HepG2 (cell line): ENCODE data around the gene MYH10. TPM values are rescaled to one million over a fixed set of nuclear protein-coding genes. Genes with fewer than 3 reads are reported as not detected.

Source experiments
- ATAC-seq: fragments of 200-7000 bp; cut with Tn5 transposase; 3 replicates; pipeline ENCODE4 v1.9.1; 2020; ENCODE audit warnings: mild to moderate bottlenecking, moderate library complexity
- BruUV-seq: library from RNA; stranded (reverse); fragments of 400-500 nt; replicated peaks from 2 replicates; lab custom pipeline; 2021; lab: Mats Ljungman, UMichigan
- CTCF ChIA-PET: fragments of 300-600 bp; formaldehyde crosslinking; extraction: SDS; loops from one replicate; lab custom pipeline; 2021; ENCODE audit warnings: low total read pairs, inconsistent platforms, low intra/inter-chr PET ratio; lab: Yijun Ruan, JAX
- POLR2A ChIA-PET: fragments of 350-600 bp; sonication (Branson Sonifier 250); formaldehyde crosslinking; loops from one replicate; lab custom pipeline; 2020; ENCODE audit warnings: antibody characterized with exemption, inconsistent platforms; lab: Yijun Ruan, JAX
- DNase-seq: peaks from one replicate; pipeline ENCODE4 v3.0.0-alpha.2; 2015; ENCODE audit warnings: low spot score
- FAIRE-seq: peaks from 3 replicates; lab custom pipeline; 2011; peaks lifted over from hg19 to GRCh38; lab: Jason Lieb, UNC
- H2AFZ ChIP-seq: one replicate; pipeline ENCODE4 v1.6.1; 2011; ENCODE audit warnings: low read length, inconsistent platforms
- H3K27ac ChIP-seq: fragments of 300-600 bp; 3 replicates; pipeline ENCODE4 v1.8.0; 2011; ENCODE audit warnings: mixed run types, mild to moderate bottlenecking, mixed read lengths, low read length, inconsistent platforms; ENCODE audit not compliant: insufficient read depth; ENCODE audit errors: extremely low read length
- H3K27me3 ChIP-seq, 2 experiments: fragments of 200-600 bp in 1 of 2; 2 replicates in 1 of 2; 3 replicates in 1 of 2; pipeline versions ENCODE4 v1.6.0 to v1.8.0; 2011; ENCODE audit warnings: low read length in 2 of 2, mild to moderate bottlenecking in 2 of 2, moderate library complexity in 2 of 2, inconsistent platforms in 1 of 2; ENCODE audit not compliant: insufficient read depth in 2 of 2, control insufficient read depth in 1 of 2
- H3K36me3 ChIP-seq, 2 experiments: fragments of 200-600 bp in 1 of 2; replicated peaks in 1 of 2; 2 replicates in 1 of 2; 3 replicates in 1 of 2; pipeline versions ENCODE4 v1.5.1 to v1.8.0; 2011; ENCODE audit warnings: low read length in 2 of 2, inconsistent platforms in 1 of 2; ENCODE audit not compliant: insufficient read depth in 2 of 2, control insufficient read depth in 1 of 2
- H3K4me1 ChIP-seq: 2 replicates; pipeline ENCODE4 v1.5.1; 2012; ENCODE audit warnings: low read length, inconsistent platforms; ENCODE audit not compliant: insufficient read depth
- H3K4me2 ChIP-seq: 2 replicates; pipeline ENCODE4 v1.6.0; 2011; ENCODE audit warnings: low read depth, low read length, inconsistent platforms
- H3K4me3 ChIP-seq, 3 experiments: fragments of 200-600 bp in 1 of 3; sonication (generic), shearing (Covaris generic) in 1 of 3; replicated peaks in 1 of 3; 2 replicates each; pipeline ENCODE4 v1.5.1; 2011 to 2016; ENCODE audit warnings: low read length in 3 of 3, inconsistent platforms in 2 of 3, low read depth in 2 of 3, mild to moderate bottlenecking in 2 of 3, control low read depth in 1 of 3, mixed read lengths in 1 of 3; ENCODE audit not compliant: insufficient read depth in 1 of 3
- H3K79me2 ChIP-seq: one replicate; pipeline ENCODE4 v1.6.1; 2011; ENCODE audit warnings: low read length, inconsistent platforms; ENCODE audit not compliant: insufficient read depth
- H3K9ac ChIP-seq: 2 replicates; pipeline ENCODE4 v1.6.0; 2011; ENCODE audit warnings: mild to moderate bottlenecking, low read depth, low read length, inconsistent platforms; ENCODE audit not compliant: insufficient read depth
- H3K9me3 ChIP-seq: 2 replicates; pipeline ENCODE4 v1.5.1; 2012; ENCODE audit warnings: mild to moderate bottlenecking, low read length
- H4K20me1 ChIP-seq: 2 replicates; pipeline ENCODE4 v1.6.0; 2011; ENCODE audit warnings: inconsistent platforms, mild to moderate bottlenecking, low read length, moderate library complexity; ENCODE audit not compliant: insufficient read depth
- ATF7-NPFF ChIP-seq: sonication (generic); formaldehyde crosslinking; IDR thresholded peaks from 2 replicates; pipeline ENCODE4 v1.8.1; 2023; ENCODE audit warnings: mild to moderate bottlenecking, low read depth, missing genetic modification reagents, moderate library complexity
- ATRX ChIP-seq: sonication (generic); formaldehyde crosslinking; IDR thresholded peaks from 2 replicates; pipeline ENCODE4 v1.4.0; 2020; ENCODE audit warnings: missing genetic modification reagents, borderline replicate concordance
- HDAC2 ChIP-seq: sonication (generic); formaldehyde crosslinking; IDR thresholded peaks from 2 replicates; pipeline ENCODE4 v1.4.0; 2020; ENCODE audit warnings: missing genetic modification reagents
- JUND ChIP-seq: sonication (generic); formaldehyde crosslinking; IDR thresholded peaks from 2 replicates; pipeline ENCODE4 v1.8.0; 2022; ENCODE audit warnings: mild to moderate bottlenecking, missing genetic modification reagents
- MAFK ChIP-seq, 2 experiments: IDR thresholded peaks in 1 of 2; conservative IDR thresholded peaks in 1 of 2; 2 replicates each; pipeline ENCODE4 v1.6.1; 2011; ENCODE audit warnings: improper control_type of control experiment in 2 of 2, low read length in 2 of 2
- PCBP1 ChIP-seq: fragments of 200-400 bp; formaldehyde crosslinking; IDR thresholded peaks from 2 replicates; pipeline ENCODE4 v1.6.1; 2017; ENCODE audit warnings: mild to moderate bottlenecking, low read depth, low read length, borderline replicate concordance
- SOX6 ChIP-seq, 2 experiments: fragments of 450-650 bp in 1 of 2; sonication (generic) in 1 of 2; formaldehyde crosslinking in 1 of 2; IDR thresholded peaks; 2 replicates each; pipeline versions ENCODE4 v1.4.0 to v1.6.1; 2017 to 2020; ENCODE audit warnings: antibody characterized with exemption in 1 of 2, mild to moderate bottlenecking in 1 of 2, missing genetic modification reagents in 1 of 2
- ZMYM2 ChIP-seq: sonication (generic); formaldehyde crosslinking; IDR thresholded peaks from 2 replicates; pipeline ENCODE4 v1.8.0; 2022; ENCODE audit warnings: mild to moderate bottlenecking, missing genetic modification reagents
- ZNF281 ChIP-seq: sonication (generic); formaldehyde crosslinking; IDR thresholded peaks from 2 replicates; pipeline ENCODE4 v1.4.0; 2020; ENCODE audit warnings: missing genetic modification reagents, borderline replicate concordance
- ZNF563 ChIP-seq: sonication (generic); formaldehyde crosslinking; IDR thresholded peaks from 2 replicates; pipeline ENCODE4 v1.8.0; 2022; ENCODE audit warnings: mild to moderate bottlenecking, moderate library complexity, missing genetic modification reagents
- ZNF616 ChIP-seq: sonication (generic); formaldehyde crosslinking; IDR thresholded peaks from 2 replicates; pipeline ENCODE4 v1.5.0; 2020; ENCODE audit warnings: low read depth, mild to moderate bottlenecking, missing genetic modification reagents
- WGBS: methylation state at CpG from one replicate; pipeline ENCODE4 v1.1.6; 2017; ENCODE audit warnings: low lambda C conversion rate; 5-methylcytosine and 5-hydroxymethylcytosine counted together
- in situ Hi-C: cut with HindIII; loops from 2 replicates; pipeline ENCODE4 v1.10.0; 2017; ENCODE audit warnings: low pct_unique_long_range_greater_than_20kb; ENCODE audit not compliant: extremely low pct_ligation_motif_present
- intact Hi-C: fragments of 100-400 bp; cut with micrococcal nuclease; formaldehyde crosslinking; loops from one replicate; pipeline ENCODE4 v1.10.0; 2022; ENCODE audit not compliant: unreplicated experiment
- polyA plus RNA-seq, 8 experiments: library from polyadenylated mRNA; depleted of rRNA in 3 of 8; stranded (reverse) in 7 of 8; unstranded in 1 of 8; fragments of >200 nt; fragmentation: Illumina TruSeq in 4 of 8; extraction: Trizol in 4 of 8; gene quantifications; 2 replicates each; pipeline versions ENCODE4 v1.2.1 to v1.2.3, GENCODE V29; 2011 to 2016; ENCODE audit warnings: low read depth in 4 of 8, missing spikeins in 1 of 8, mixed read lengths in 1 of 8; ENCODE audit not compliant: insufficient read depth in 1 of 8
- total RNA-seq, 5 experiments: library from RNA; depleted of rRNA; stranded (reverse); fragments of >200 nt; fragmentation: Illumina TruSeq; extraction: Trizol; gene quantifications; 2 replicates each; pipeline ENCODE4 v1.2.3, GENCODE V29; 2016; ENCODE audit warnings: low read depth in 1 of 5
- TF ChIP-seq, protein P1 (sequence below): sonication (generic); formaldehyde crosslinking; IDR thresholded peaks from 2 replicates; pipeline ENCODE4 v1.4.0; 2020; ENCODE audit warnings: missing genetic modification reagents
- TF ChIP-seq, protein P2 (sequence below): sonication (generic); formaldehyde crosslinking; IDR thresholded peaks from 2 replicates; pipeline ENCODE4 v1.4.0; 2020; ENCODE audit warnings: missing genetic modification reagents

The MYH10 gene
- total and polyA plus RNA-seq, 2 of the 13 experiments (the other 11 are each of a cell fraction or from before 2014, with no cell fraction given) = 43.4 to 68.6 TPM

GRCh38 chr17:8629371-8630226, 926 bp downstream of the MYH10 start:
- Histone ChIP-seq H4K20me1 (peaks cover 12% of the 10 kb centered on the region), H3K27me3 (no peaks in the 10 kb centered on the region), H3K4me1 (peaks cover 51% of the 10 kb centered on the region), H3K4me2 (peak overlapping the region; percentile 93), H3K36me3 (peaks cover 0 to 1% of the 10 kb centered on the region in 2 experiments; a peak in 1 of 5 replicates), H3K79me2 (peaks cover 53% of the 10 kb centered on the region), H3K9me3 (no peaks in the 10 kb centered on the region), H3K4me3 (peak overlapping the region; percentile 94 to 99 (median 99)), H3K27ac (peak overlapping the region; percentile 81), H2AFZ (no peak overlapping the region), H3K9ac (peak overlapping the region; percentile 95)
- under 1% methylated on average over 27 of the region's 76 CpGs for WGBS
- POLR2A ChIA-PET = interaction anchor here (1.6 to 2.3 kb wide), 2 partner anchors 21 to 247 kb away, joined by 5 to 17 read pairs; no protein-coding TSS in a partner anchor
- no peak for FAIRE-seq
- intact Hi-C loops = no loop called here
- no peak; the same call in 2 of the 3 replicates for ATAC-seq
- CTCF ChIA-PET = no interaction called here
- in situ Hi-C loops = no loop called here
- no peak for DNase-seq
- no TSS peak for BruUV-seq
- TF ChIP-seq ZNF563 (CRISPR knock-in tag) = 0 out of 2 replicates have a peak, but pooled peaks have one; percentile 6
- TF ChIP-seq ZMYM2 (CRISPR knock-in tag) = no peak
- no peak for TF ChIP-seq JUND (CRISPR knock-in tag)
- TF ChIP-seq SOX6 (IDR thresholded peaks at IDR 0.05) = no peak
- TF ChIP-seq SOX6 (CRISPR knock-in tag; IDR thresholded peaks at IDR 0.05) = no peak
- TF ChIP-seq, protein P1, sequence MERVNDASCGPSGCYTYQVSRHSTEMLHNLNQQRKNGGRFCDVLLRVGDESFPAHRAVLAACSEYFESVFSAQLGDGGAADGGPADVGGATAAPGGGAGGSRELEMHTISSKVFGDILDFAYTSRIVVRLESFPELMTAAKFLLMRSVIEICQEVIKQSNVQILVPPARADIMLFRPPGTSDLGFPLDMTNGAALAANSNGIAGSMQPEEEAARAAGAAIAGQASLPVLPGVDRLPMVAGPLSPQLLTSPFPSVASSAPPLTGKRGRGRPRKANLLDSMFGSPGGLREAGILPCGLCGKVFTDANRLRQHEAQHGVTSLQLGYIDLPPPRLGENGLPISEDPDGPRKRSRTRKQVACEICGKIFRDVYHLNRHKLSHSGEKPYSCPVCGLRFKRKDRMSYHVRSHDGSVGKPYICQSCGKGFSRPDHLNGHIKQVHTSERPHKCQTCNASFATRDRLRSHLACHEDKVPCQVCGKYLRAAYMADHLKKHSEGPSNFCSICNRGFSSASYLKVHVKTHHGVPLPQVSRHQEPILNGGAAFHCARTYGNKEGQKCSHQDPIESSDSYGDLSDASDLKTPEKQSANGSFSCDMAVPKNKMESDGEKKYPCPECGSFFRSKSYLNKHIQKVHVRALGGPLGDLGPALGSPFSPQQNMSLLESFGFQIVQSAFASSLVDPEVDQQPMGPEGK (CRISPR knock-in tag) = peak; percentile 40; the same call in 1 of the 2 replicates
- TF ChIP-seq MAFK (conservative IDR thresholded peaks at IDR 0.05 in 1 of 2, IDR thresholded peaks at IDR 0.05 in 1 of 2; ENCODE audit: low read length in 2 of 2) = no peak
- peak; percentile 56; the same call in 1 of the 2 replicates for TF ChIP-seq ZNF616 (CRISPR knock-in tag)
- TF ChIP-seq, protein P2, sequence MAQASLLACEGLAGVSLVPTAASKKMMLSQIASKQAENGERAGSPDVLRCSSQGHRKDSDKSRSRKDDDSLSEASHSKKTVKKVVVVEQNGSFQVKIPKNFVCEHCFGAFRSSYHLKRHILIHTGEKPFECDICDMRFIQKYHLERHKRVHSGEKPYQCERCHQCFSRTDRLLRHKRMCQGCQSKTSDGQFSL (CRISPR knock-in tag) = peak; percentile 84; the same call in 1 of the 2 replicates
- TF ChIP-seq ATF7-NPFF (CRISPR knock-in tag) = peak; percentile 46; the same call in 1 of the 2 replicates
- 0 out of 2 replicates have a peak, but pooled peaks have one; percentile 10 for TF ChIP-seq HDAC2 (CRISPR knock-in tag)
- peak; percentile 76; the same call in 1 of the 2 replicates for TF ChIP-seq ZNF281
- no peak for TF ChIP-seq ATRX (CRISPR knock-in tag)
- 0 out of 2 replicates have a peak, but pooled peaks have one; percentile 28 for TF ChIP-seq PCBP1
